HG03139 (cell line): ENCODE data around the gene ADGRG3.

Source experiments
- ATAC-seq: cut with Tn5 transposase; IDR thresholded peaks from one replicate; pipeline ENCODE4 v1.9.1; 2021; ENCODE audit not compliant: unreplicated experiment

Gene ADGRG3

DNA sequence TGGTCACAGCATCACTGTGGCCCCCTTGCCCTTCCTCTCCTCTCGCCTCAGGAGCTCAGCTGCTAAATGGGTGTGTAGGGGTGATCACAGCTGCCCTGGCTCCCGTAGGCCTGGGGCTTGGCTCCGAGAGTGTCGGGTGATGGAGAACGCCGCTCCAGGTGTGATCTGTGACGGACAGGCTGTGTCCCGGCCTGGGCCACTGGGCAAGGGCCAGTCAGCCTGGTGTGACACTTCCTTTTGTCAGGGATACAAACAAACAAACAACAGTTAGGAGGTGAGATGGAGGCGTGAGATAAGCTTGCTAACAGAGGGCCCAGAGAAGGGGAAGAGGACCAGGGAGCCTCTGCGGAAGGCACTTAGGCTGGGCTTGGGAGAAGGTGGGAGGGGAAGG, 37.7 kb upstream of the ADGRG3 start:
- ATAC-seq: no peak

DNA sequence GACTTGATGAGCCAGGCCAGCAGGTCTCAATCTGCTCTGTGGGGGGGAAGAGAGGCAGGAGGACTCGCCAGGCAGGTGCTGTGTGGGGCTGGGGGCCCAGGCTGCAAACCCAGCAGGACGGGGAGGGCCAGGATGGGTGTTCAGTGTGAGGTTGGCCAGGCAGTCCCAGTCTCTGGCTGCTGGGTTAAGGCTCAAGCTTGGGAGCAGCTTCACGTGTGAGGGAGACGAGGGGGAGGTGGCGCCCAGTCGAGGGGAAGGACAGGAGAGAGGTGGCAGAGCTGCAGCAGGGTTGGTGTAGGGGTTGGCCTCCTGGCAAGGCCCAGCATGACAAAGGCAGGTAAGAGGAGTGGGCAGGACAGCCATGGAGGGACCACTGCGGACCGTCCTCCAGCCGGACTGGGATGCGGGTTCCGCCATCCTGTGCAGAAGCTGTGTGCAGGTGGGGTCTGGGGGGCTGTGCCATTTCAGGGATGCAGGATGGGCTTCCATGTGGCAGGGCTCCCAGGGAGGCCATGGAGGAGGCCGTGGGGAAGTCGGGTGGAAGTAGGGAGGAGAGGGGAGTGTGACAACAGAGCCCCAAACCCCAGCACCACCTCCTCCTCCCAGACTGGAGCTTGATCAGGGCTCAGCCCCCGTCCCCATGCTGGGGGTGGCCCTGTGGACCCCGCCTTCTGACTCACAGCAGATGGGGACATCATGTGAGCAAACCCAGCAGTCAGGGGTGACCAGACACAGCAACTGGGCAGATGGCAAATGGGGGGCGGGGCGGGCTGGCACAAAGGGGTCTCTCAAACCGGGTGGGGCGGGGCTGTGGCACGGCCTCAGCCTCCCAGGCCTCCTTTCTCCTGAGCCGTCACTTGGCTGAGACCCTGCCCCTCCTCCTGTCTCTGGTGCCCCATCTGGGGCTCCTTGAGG, 36.9 kb upstream of the ADGRG3 start:
- ATAC-seq: no peak

DNA sequence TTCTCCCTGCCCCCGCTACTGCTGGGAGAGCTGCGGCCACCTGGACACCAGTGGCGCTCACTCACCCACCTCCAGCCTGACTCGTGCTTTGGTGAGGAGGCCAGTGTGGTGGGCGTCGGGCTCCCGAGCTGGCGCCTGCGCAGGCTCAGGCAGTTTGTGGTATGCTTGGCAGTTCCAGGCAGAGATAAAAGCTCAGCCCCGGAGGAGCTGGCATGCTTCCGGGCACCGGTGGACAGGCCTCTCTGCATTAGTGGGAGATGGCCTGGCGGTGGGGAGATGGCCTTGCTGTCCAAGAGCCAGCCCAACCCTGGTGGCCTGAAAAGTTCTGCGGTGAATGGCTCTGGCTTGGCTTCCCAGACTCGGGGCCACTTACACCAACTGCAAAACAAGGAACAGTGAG, 35.5 kb upstream of the ADGRG3 start:
- ATAC-seq: no peak

DNA sequence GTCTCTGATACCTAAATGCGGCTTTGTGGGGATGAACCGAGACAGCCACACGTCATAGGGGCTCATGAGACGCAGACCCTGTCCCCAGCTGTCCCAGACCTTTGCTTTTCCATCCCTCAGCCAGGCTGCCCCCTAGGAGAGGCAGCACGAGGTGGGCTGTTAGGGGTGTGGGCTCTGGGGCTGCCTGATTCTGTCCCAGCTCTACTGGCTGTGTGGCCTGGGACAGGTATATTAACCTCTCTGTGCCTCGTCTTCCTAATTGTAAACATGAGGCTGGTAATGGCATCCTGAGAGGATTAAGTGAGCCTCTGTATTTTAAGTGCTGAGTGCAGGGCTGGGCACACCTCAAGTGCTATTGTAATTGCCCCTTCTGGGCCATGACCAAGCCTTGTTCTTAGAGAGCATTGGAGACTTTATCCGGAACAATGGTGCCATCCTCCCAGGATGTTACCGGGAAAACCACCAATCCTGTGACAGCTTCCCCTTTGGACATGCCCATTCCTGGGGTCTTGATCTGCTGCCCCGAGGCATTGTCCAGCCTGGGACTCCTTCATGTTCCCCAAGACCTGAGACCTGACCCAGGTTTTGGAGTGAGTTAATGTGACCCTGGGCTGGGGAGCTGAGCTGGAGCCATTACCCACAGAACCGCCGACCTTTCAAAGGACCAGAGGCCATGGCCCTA, 34.6 kb upstream of the ADGRG3 start:
- no peak for ATAC-seq

DNA sequence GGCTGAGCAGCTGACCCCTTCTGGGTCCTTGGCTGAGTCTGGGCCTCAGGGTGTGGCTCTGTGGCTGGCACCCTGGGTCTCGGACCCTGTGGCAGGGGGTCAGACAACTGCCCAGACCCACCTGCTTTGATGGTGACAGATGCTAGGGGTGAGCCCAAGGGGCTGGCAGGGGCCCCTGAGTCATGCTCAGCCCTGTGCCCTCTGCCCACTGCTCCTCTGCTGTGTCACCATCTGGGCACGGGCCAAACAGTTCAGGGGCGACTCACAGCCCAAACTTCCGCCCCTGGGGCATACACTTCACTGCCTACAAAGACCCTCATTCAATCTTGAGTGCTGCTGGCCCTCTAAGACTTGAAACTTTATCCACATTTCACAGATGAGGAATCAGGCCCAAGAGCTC, 33.9 kb upstream of the ADGRG3 start:
- no peak for ATAC-seq

DNA sequence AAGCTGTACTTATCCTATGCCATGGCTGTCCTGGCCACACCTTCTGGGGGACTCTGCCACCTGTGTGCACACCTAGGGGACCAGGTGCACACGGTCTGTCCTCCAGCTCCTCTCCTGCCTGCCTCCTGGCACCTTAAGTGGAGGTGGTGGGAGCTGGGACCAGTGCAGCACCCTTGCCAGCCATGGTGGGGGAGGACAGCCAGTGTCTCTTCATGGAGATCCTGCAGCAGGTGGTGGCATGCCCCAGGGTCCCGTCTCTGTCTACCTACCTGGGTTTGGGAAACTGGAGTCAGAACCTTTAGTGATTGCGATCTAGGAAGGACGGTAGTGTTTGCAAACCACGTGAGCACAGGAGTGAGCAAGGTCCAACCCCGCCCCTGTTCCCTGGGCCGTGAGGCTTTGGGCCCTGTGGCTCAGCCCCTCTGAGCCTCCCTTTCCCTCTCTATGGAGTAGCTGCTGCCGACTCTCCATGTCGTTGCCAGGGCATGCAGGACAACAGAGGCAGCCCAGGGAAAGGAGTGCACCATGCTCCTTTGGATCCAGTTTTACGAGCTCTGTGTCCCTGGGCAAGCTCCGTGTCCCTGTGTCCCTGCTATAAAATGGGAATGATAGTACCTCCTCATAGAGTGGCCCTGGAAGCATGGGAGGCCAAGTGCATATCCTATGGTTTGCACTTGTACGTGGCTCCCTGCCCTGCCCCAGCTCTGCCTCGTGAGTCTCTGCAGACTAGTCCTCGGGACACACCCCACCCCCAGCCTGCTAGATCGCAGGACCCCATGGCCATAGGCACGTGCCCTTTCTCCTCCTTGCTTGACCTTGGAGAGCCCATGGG, 32.6 kb upstream of the ADGRG3 start:
- no peak for ATAC-seq

DNA sequence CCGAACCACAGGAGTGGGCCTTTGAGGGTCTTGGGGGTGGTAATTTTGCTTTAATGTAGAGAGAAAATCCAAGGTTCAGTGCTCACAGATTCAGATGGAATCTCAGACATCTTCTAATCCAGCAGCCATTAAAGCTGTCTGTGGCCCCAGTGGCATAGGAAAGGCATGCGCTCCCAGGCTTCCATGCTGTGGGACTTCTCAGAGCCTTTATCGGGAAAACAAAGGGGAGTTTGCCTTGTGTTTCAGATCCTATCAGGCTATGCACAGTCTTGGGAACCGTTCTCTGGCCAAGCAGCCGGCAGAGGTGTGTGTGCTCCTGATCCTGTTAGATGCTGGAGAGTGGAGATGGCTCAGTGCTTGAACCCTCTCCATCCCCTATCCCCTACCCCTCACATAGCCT, 31.9 kb upstream of the ADGRG3 start:
- ATAC-seq: no peak

DNA sequence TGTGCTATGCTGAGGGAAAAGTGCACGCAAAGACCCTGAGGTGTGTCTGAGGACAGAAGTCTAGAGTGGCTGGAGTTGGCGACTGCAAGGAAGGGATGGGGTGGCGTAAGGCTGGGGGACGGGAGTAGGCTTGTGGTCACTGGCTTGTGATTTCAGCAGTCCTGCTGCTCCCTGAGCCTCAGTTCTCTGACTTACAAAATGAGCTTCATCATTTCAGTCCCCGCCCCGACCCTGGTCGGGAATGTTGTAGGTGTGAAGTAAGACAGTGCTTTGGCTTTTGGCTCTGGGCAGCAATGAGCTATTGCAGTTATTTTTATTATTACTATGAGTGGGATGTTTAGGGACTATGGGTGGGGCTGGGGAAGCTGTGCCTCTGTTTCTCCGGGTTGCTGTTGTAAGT, 31.1 kb upstream of the ADGRG3 start:
- ATAC-seq: no peak

GRCh38 chr16:57637424-57637823, 30.7 kb upstream of the ADGRG3 start:
- no peak for ATAC-seq

- ATAC-seq: no peak
Measured at GRCh38 chr16:57637965-57638364, 30.1 kb upstream of the ADGRG3 start.

DNA sequence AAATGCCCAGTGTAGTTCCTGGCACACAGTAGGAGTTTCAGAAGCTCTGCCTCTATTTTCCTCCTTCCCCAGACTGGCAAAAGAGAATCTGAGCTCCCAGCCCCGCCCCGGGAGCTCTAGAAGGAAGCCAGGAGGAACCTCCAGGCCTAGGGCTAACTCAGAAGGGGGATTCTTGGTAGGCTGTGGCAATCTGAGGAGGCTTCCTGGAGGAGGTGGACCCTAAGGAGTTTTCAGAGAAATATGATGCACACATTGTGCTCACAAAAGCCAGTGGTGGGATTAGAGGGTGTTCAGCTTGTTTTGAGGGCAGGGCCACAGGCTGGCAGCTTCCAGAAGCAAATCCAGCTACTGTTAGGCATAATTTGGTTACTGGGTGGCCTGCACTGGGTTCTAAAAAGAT, 29.7 kb upstream of the ADGRG3 start:
- no peak for ATAC-seq

- ATAC-seq: no peak
Measured at GRCh38 chr16:57639172-57639887, 28.8 kb upstream of the ADGRG3 start.

- ATAC-seq: no peak
Measured at GRCh38 chr16:57640185-57640584, 27.9 kb upstream of the ADGRG3 start.

GRCh38 chr16:57640612-57641011, 27.5 kb upstream of the ADGRG3 start:
- ATAC-seq: no peak

DNA sequence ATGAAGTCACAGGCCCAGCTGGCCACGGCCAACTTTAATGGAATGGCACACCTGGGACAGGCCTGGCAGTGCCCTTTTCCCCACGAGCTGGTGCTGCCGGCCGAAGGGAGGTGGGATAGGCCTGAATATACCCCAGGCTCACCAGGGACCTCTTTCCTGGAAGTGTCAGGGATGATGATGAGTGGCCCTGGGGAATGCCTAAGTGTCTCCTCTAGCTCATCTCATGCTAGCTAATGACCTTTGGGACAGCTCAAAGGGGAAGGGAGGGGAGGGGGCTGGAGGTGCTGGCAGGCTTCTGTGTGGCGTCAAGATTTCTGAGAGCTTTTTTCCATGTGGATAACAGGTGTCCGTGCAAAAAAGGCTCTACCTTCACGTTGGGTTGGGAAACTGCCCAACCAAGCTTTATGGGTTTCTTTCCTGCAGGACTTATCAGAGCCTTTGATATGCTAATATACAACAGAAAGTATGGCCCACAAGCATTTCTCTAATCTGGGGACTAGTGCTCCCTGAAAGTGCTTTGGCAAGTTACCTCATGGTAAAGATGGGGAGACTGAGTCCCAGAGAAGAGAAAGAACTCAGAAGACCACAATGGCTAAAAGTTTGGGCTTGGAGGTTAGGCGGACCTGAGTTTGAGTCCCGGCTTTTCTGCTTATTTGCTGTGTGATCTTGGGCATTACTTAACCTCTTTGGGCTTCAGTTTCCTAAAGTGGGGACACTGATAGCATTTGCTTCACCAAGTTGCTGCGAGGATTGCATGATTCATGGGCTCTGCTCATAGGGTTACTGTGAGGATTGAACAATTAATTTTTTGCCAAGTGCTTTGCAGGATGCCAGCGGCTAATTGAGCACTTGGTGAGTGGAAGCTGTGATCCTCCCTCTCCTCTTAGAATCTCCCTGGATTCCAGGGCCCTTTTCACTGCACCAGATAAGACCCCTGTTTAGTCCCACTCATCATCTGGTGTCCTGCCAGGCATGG, 25.7 kb upstream of the ADGRG3 start:
- no peak for ATAC-seq

DNA sequence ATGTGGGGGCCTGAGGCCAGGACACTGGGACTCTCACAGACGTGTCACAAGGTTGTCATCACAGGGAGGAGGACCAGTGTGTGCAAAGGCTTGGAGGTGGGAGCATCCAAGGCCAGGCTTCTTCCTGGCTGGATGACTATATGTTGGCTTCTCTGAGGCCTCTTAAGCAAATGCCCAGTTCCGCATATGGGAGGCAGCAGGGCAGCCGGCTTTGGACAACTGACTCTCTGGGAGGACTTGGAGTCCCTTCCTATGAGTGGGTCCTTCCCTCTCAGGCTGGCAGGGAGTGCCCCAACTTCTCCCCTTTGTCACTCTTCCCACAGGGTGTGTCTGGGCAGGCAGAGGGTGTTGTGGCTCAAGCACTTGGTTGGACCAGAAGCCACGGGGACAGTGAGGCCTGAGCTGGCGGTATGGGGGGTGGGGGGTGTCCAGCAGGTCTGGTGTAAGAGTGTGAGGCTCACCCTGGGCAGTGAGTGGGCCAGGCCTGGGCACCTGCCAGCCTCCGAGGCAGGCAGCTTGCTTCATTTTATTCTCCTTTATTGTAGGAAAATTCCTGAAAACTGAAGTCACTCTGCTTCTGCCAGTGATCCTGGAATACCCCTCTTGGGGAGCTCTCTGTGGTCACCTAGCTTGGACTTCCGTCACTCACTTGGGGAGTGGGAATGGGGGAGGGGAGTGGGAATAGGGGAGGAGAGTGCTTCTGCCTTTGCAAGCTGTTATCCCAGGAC, 24.8 kb upstream of the ADGRG3 start:
- ATAC-seq: no peak

DNA sequence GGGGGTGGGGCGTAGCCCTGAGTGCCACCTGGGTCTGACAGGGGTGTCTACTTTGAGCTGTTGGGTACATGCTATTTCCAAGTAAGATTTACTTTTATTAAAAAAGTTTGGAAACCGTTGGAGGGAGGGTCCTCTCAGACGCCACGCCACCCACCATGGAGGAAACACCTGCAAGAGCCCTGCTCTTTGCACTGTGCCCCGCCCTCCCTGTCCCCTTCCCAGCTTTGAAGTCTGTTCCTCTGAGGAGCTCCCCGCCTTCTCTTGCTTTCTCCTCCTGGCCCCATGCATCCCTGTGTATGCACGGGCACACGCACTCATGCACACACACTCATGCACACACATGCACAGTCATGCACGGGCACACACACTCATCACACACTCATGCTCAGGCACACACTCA, 24.2 kb upstream of the ADGRG3 start:
- ATAC-seq: no peak

DNA sequence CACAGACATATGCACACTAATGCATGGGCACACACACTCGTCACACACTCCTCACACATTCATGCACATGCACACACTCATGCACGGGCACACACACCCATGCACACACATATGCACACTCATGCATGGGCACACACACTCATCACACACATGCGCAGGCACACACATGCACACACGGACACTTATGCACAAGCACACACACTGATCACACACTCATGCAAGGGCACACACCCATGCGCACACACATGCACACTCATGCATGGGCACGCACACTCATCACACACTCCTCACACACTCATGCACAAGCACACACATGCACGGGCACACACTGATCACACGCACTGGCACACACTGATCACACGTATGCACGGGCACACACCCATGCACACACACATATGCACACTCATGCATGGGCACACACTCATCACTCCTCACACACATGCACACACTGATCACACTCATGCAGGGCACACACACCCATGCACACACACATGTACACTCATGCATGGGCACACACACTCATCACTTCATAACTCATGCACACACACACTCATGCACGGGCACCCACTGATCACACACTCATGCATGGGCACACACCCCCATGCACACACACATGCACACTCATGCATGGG, 23.6 kb upstream of the ADGRG3 start:
- no peak for ATAC-seq

DNA sequence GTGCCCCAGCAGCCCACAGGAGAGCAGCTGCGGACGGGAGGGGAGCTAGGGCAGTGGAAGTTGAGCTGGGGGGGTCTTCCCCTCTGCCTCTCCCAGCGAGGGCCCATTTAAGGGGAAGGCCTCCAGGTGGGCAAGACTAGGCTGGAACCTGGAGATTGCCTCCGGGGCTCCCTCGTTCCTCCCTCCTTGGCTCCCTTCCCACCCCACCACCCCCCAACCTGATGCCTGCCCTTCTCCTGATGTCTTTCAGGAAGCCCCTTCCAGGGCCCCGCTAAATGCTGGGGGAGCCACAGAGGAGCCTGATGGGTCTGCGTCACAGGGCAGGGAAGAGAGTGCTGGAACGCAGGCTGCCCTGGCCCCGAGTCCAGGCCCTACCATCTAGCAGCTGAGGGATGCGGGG, 22.9 kb upstream of the ADGRG3 start:
- ATAC-seq: no peak
